H1 (cell line): ENCODE results near the gene PTPRF.

Source experiments
- EGR1 ChIP-seq: IDR thresholded peaks from 2 replicates; pipeline ENCODE4 v1.6.1; 2011; ENCODE audit warnings: low read depth, low read length, borderline replicate concordance
- EP300 ChIP-seq, 2 experiments: IDR thresholded peaks; 1 replicate in 1 of 2; 2 replicates in 1 of 2; pipeline ENCODE4 v1.6.1; 2011 to 2012; ENCODE audit warnings: low read depth in 2 of 2, low read length in 2 of 2, mild to moderate bottlenecking in 2 of 2, borderline replicate concordance in 1 of 2, inconsistent platforms in 1 of 2, moderate library complexity in 1 of 2
- EZH2 ChIP-seq: fragments of 200-600 bp; sonication (generic); IDR thresholded peaks from 2 replicates; pipeline ENCODE4 v1.7.1; 2012; ENCODE audit warnings: low read depth, mild to moderate bottlenecking, moderate library complexity, low read length, inconsistent platforms; ENCODE audit not compliant: severe bottlenecking
- KDM1A ChIP-seq: fragments of 200-600, 300-600 bp; sonication (generic); IDR thresholded peaks from 2 replicates; pipeline ENCODE4 v1.7.1; 2016; ENCODE audit warnings: mild to moderate bottlenecking, low read length, borderline replicate concordance
- MAFK ChIP-seq: IDR thresholded peaks from 2 replicates; pipeline ENCODE4 v1.6.1; 2012; ENCODE audit warnings: low read depth, mild to moderate bottlenecking, improper control_type of control experiment, low read length
- PHF8 ChIP-seq: fragments of 200-600 bp; sonication (generic); conservative IDR thresholded peaks from 2 replicates; pipeline ENCODE4 v1.7.1; 2012; ENCODE audit warnings: low read depth, mild to moderate bottlenecking, inconsistent platforms, low read length, moderate library complexity
- POLR2A ChIP-seq, 2 experiments: IDR thresholded peaks; 1 replicate in 1 of 2; 2 replicates in 1 of 2; pipeline ENCODE4 v1.6.1; 2011; ENCODE audit warnings: low read depth in 2 of 2, low read length in 2 of 2, mild to moderate bottlenecking in 2 of 2; ENCODE audit errors: control extremely low read depth in 1 of 2
- POLR2AphosphoS5 ChIP-seq: IDR thresholded peaks from 2 replicates; pipeline ENCODE4 v1.6.1; 2011; ENCODE audit warnings: low read depth, low read length
- RAD21 ChIP-seq, 2 experiments: IDR thresholded peaks in 1 of 2; conservative IDR thresholded peaks in 1 of 2; 2 replicates each; pipeline ENCODE4 v1.6.1; 2011; ENCODE audit warnings: low read depth in 2 of 2, low read length in 2 of 2, improper control_type of control experiment in 1 of 2, inconsistent platforms in 1 of 2, mild to moderate bottlenecking in 1 of 2, moderate library complexity in 1 of 2
- RBBP5 ChIP-seq: IDR thresholded peaks from 2 replicates; pipeline ENCODE4 v1.7.1; 2012; ENCODE audit warnings: low read depth, mild to moderate bottlenecking, inconsistent platforms, low read length, moderate library complexity, borderline replicate concordance
- SP1 ChIP-seq: IDR thresholded peaks from 2 replicates; pipeline ENCODE4 v1.6.1; 2011; ENCODE audit warnings: low read depth, low read length
- SP2 ChIP-seq: IDR thresholded peaks from 2 replicates; pipeline ENCODE4 v1.6.1; 2012; ENCODE audit warnings: mild to moderate bottlenecking, low read length, inconsistent platforms
- YY1 ChIP-seq: IDR thresholded peaks from 2 replicates; pipeline ENCODE4 v1.6.1; 2011; ENCODE audit warnings: low read depth, mild to moderate bottlenecking, low read length
- TF ChIP-seq, protein P1 (sequence below), 3 experiments: IDR thresholded peaks; 1 replicate in 2 of 3; 2 replicates in 1 of 3; pipeline versions ENCODE4 v1.5.1 to v1.6.1; 2011; ENCODE audit warnings: low read length in 3 of 3, mild to moderate bottlenecking in 3 of 3, inconsistent platforms in 2 of 3, low read depth in 1 of 3, moderate library complexity in 1 of 3; ENCODE audit not compliant: insufficient read depth in 1 of 3; ENCODE audit errors: control extremely low read depth in 1 of 3

DNA sequence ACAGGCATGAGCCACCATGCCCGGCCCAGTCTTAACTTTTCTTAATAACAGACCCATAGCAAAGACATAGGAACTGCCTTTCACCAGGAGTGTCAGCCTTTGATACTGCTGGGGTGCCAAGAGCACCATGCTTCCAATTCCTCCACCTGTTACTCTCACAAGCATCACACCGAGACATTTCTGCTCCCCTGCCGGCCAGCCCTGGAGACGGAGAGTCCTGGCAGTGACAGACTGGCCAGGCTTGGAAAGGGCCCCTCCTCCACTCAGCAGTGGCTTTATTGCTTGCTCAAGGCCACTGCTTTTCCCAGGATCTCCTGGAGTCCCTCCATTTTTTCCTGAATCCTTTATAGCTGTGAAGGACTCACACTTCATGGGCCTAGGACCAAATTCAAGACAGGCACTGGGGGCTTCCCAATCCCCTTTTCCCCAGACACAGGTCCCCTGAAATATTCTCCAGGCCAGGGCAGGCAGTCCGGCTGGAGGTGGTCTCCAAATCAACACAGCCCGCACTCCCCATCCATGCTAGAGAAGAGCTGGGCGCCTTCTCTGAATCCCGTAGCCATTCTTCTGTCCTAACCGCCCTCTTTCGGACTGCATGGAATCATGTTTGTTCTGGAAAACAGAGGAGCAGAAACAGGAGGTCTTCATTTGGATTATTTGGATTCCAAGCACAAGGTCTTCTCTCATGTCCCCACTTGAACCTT is 25.5 kb upstream of the PTPRF start:
- no peak for TF ChIP-seq EP300 (IDR thresholded peaks at IDR 0.05; ENCODE audit: borderline replicate concordance in 1 of 2, low read depth in 2 of 2, low read length in 2 of 2)
- no peak for TF ChIP-seq RBBP5
- TF ChIP-seq, protein P1, sequence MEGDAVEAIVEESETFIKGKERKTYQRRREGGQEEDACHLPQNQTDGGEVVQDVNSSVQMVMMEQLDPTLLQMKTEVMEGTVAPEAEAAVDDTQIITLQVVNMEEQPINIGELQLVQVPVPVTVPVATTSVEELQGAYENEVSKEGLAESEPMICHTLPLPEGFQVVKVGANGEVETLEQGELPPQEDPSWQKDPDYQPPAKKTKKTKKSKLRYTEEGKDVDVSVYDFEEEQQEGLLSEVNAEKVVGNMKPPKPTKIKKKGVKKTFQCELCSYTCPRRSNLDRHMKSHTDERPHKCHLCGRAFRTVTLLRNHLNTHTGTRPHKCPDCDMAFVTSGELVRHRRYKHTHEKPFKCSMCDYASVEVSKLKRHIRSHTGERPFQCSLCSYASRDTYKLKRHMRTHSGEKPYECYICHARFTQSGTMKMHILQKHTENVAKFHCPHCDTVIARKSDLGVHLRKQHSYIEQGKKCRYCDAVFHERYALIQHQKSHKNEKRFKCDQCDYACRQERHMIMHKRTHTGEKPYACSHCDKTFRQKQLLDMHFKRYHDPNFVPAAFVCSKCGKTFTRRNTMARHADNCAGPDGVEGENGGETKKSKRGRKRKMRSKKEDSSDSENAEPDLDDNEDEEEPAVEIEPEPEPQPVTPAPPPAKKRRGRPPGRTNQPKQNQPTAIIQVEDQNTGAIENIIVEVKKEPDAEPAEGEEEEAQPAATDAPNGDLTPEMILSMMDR (IDR thresholded peaks at IDR 0.05; ENCODE audit: control extremely low read depth in 1 of 3, insufficient read depth in 1 of 3, low read depth in 1 of 3, low read length in 3 of 3) = no peak
- no peak for TF ChIP-seq EZH2
- no peak for TF ChIP-seq POLR2AphosphoS5
- no peak for TF ChIP-seq MAFK
- no peak for TF ChIP-seq POLR2A (IDR thresholded peaks at IDR 0.05; ENCODE audit: control extremely low read depth in 1 of 2, low read depth in 2 of 2, low read length in 2 of 2)
- no peak for TF ChIP-seq KDM1A
- no peak for TF ChIP-seq YY1
- no peak for TF ChIP-seq SP1
- no peak for TF ChIP-seq RAD21 (IDR thresholded peaks at IDR 0.05 in 1 of 2, conservative IDR thresholded peaks at IDR 0.05 in 1 of 2; ENCODE audit: low read depth in 2 of 2, low read length in 2 of 2)
- TF ChIP-seq SP2 = no peak
- TF ChIP-seq EGR1 = no peak
- no peak for TF ChIP-seq PHF8
